Liver (tissue), 9 donors: Measurements from ENCODE around the gene PIGQ. TPM values are rescaled to one million over a fixed set of nuclear protein-coding genes. Genes with fewer than 3 reads are reported as not detected.

Experiments used
- DNase-seq: peaks from one replicate; pipeline ENCODE4 v3.0.0-alpha.2; 2017; ENCODE audit warnings: low spot score
- H3K27ac ChIP-seq, 2 donors: one replicate each; pipeline ENCODE4 v1.7.0; 2013; ENCODE audit warnings: inconsistent platforms in 2 of 2, low read length in 2 of 2, control low read depth in 1 of 2, low read depth in 1 of 2, mild to moderate bottlenecking in 1 of 2
- H3K27me3 ChIP-seq, 4 donors: one replicate each; pipeline versions ENCODE4 v1.6.1 to v1.7.0; 2013; ENCODE audit warnings: low read length in 3 of 4, inconsistent platforms in 1 of 4, mild to moderate bottlenecking in 1 of 4, moderate library complexity in 1 of 4; ENCODE audit not compliant: control insufficient read depth in 4 of 4, insufficient read depth in 4 of 4
- H3K36me3 ChIP-seq, 4 donors: one replicate each; pipeline versions ENCODE4 v1.6.1 to v1.7.0; 2013; ENCODE audit warnings: low read length in 3 of 4, mild to moderate bottlenecking in 3 of 4, low read depth in 1 of 4, moderate library complexity in 1 of 4; ENCODE audit not compliant: control insufficient read depth in 4 of 4, insufficient read depth in 3 of 4
- H3K4me1 ChIP-seq, 4 donors: one replicate each; pipeline versions ENCODE4 v1.6.1 to v1.7.0; 2013; ENCODE audit warnings: low read length in 3 of 4, mild to moderate bottlenecking in 3 of 4, moderate library complexity in 1 of 4; ENCODE audit not compliant: control insufficient read depth in 4 of 4, insufficient read depth in 4 of 4
- H3K4me3 ChIP-seq, 3 donors: one replicate each; pipeline versions ENCODE4 v1.6.1 to v1.7.0; 2013; ENCODE audit warnings: low read length in 3 of 3, control low read depth in 1 of 3, low read depth in 1 of 3, mild to moderate bottlenecking in 1 of 3
- H3K9ac ChIP-seq, 2 donors: one replicate each; pipeline ENCODE4 v1.7.0; 2013; ENCODE audit warnings: low read length in 2 of 2, mild to moderate bottlenecking in 2 of 2, moderate library complexity in 2 of 2, control low read depth in 1 of 2, low read depth in 1 of 2
- H3K9me3 ChIP-seq, 4 donors: one replicate each; pipeline versions ENCODE4 v1.6.1 to v1.7.0; 2013; ENCODE audit warnings: low read length in 3 of 4; ENCODE audit not compliant: control insufficient read depth in 4 of 4
- ATF3 ChIP-seq: IDR thresholded peaks from 2 replicates; pipeline ENCODE4 v1.6.1; 2016; ENCODE audit warnings: antibody characterized with exemption
- CTCF ChIP-seq: fragments of 150-350 bp; IDR thresholded peaks from 2 replicates; pipeline ENCODE4 v1.5.1; 2017; ENCODE audit warnings: improper control_type of control experiment, low read depth, low read length; ENCODE audit not compliant: missing input control
- EGR1 ChIP-seq, 2 donors: IDR thresholded peaks; 2 replicates each; pipeline ENCODE4 v1.6.1; 2016 to 2018; ENCODE audit warnings: antibody characterized with exemption in 2 of 2, low read depth in 2 of 2
- FOXA1 ChIP-seq: IDR thresholded peaks from 2 replicates; pipeline ENCODE4 v1.6.1; 2016; ENCODE audit warnings: antibody characterized with exemption
- FOXA2 ChIP-seq: IDR thresholded peaks from 2 replicates; pipeline ENCODE4 v1.6.1; 2016; ENCODE audit warnings: antibody characterized with exemption
- GABPA ChIP-seq, 2 donors: IDR thresholded peaks in 1 of 2; conservative IDR thresholded peaks in 1 of 2; 2 replicates each; pipeline ENCODE4 v1.6.1; 2016; ENCODE audit warnings: antibody characterized with exemption in 2 of 2, mild to moderate bottlenecking in 1 of 2, moderate library complexity in 1 of 2
- HNF4G ChIP-seq: IDR thresholded peaks from 2 replicates; pipeline ENCODE4 v1.6.1; 2016; ENCODE audit warnings: antibody characterized with exemption
- JUND ChIP-seq, 2 donors: IDR thresholded peaks; 2 replicates each; pipeline ENCODE4 v1.6.1; 2016; ENCODE audit warnings: antibody characterized with exemption in 2 of 2
- NR2F2 ChIP-seq: IDR thresholded peaks from 2 replicates; pipeline ENCODE4 v1.6.1; 2016; ENCODE audit warnings: antibody characterized with exemption
- RAD21 ChIP-seq, 2 donors: IDR thresholded peaks; 2 replicates each; pipeline ENCODE4 v1.6.1; 2016; ENCODE audit warnings: antibody characterized with exemption in 2 of 2, mild to moderate bottlenecking in 2 of 2
- RXRA ChIP-seq, 2 donors: IDR thresholded peaks; 2 replicates each; pipeline ENCODE4 v1.6.1; 2017 to 2018; ENCODE audit warnings: antibody characterized with exemption in 2 of 2, mild to moderate bottlenecking in 1 of 2
- SP1 ChIP-seq: IDR thresholded peaks from 2 replicates; pipeline ENCODE4 v1.6.1; 2018; ENCODE audit warnings: antibody characterized with exemption, mild to moderate bottlenecking
- TAF1 ChIP-seq: conservative IDR thresholded peaks from 2 replicates; pipeline ENCODE4 v1.6.1; 2016; ENCODE audit warnings: antibody characterized with exemption, mild to moderate bottlenecking
- YY1 ChIP-seq: IDR thresholded peaks from 2 replicates; pipeline ENCODE4 v1.6.1; 2016; ENCODE audit warnings: antibody characterized with exemption, mild to moderate bottlenecking
- ZBTB33 ChIP-seq: IDR thresholded peaks from 2 replicates; pipeline ENCODE4 v1.6.1; 2016; ENCODE audit warnings: antibody characterized with exemption
- WGBS: extraction: QIAGEN DNeasy Blood & Tissue Kit; methylation state at CpG from one replicate; pipeline ENCODE4 v1.1.7; 2013; 5-methylcytosine and 5-hydroxymethylcytosine counted together
- polyA plus RNA-seq, 2 donors: library from polyadenylated mRNA; stranded (reverse) in 1 of 2; unstranded in 1 of 2; fragments of 200-250 nt in 1 of 2; fragments of >200 nt in 1 of 2; fragmentation: Nextera tagmentation in 1 of 2; extraction: Ambion mirVana in 1 of 2; gene quantifications; one replicate each; pipeline versions ENCODE4 v1.2.1 to v1.2.3, GENCODE V29; 2013 to 2015
- total RNA-seq, 2 donors: library from RNA; depleted of rRNA; stranded (reverse); fragments of >200 nt; gene quantifications; one replicate each; pipeline ENCODE4 v1.2.3, GENCODE V29; 2014
- TF ChIP-seq, protein P1 (sequence below): IDR thresholded peaks from 2 replicates; pipeline ENCODE4 v1.6.1; 2016; ENCODE audit warnings: antibody characterized with exemption, mild to moderate bottlenecking
- TF ChIP-seq, protein P2 (sequence below): IDR thresholded peaks from 2 replicates; pipeline ENCODE4 v1.6.1; 2016; ENCODE audit warnings: antibody characterized with exemption
- donor health status: healthy.
- donor health status: healthy.
- donor health status: healthy.
- donor health status: healthy.
- donor health status: healthy.

PIGQ gene
- total and polyA plus RNA-seq, 4 donors, result 16.8 to 144 (median 20.6) TPM

DNA sequence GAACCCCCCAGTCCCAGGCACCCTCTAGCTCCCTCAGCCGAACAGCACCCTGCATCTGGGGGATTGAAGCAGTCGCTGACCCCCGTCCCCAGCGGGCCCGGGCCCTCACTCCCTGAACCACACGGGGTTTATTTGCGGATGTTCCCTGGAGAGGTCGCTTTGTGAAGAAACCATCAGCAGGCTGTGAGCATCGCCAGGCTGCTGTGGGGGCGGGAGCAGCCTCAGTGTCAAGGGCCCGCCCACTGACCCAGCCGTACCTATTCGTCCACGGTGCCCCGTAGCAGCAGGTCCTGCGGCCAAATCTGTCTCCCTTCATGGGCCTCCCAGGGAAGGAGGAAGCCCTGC lies 13.7 kb downstream of the PIGQ start (continued):
- TF ChIP-seq SP1 (no peak), FOXA2 (no peak), HNF4G (no peak)

DNA sequence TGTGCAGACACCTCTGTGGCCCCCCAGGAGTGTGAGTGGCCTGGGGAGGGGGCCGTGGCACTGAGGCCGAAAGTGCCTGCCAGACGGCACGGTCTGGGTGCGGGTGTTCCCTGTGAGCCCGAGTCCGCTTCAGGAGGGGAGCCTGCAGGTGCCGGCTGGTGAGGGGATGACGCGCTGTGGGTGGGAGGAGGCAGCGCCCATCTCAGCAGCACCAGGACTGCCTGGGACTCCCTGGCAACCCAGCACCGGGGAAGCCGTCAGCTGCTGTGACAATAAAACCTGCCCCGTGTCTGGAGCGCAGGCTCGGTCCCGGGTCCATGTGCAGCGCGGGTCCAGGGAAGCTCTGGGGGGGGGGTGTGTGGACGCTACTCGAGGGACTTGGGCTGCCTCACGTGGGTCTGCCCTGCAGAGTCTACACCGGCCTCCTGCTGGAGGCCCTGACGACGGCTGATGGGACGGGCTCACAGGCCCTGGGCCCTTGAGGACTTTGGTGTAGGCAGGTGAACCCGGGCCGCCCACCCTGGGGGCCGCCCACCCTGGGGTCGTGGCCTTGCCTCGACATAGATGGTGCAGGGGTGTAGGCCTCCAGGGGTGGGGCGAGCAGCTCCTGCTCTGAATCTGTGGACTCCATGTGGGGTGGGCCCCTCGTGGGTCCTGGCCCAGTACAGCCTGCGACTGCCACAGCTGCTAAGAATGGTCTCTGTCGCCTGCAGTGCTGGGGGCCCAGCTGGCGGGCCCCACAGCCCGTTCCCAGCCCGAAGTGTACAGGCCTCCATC lies 14.2 kb downstream of the PIGQ start:
- 65% methylated on average over 38 of the region's 38 CpGs for WGBS
- peak overlapping the region in 1 of 2 donors; percentile 34 for H3K27ac ChIP-seq
- H3K4me1 ChIP-seq, result peaks cover 14 to 50% (median 39%) of the 10 kb centered on the region in 4 donors
- H3K4me3 ChIP-seq, result no peak overlapping the region
- H3K36me3 ChIP-seq, result no peaks in the 10 kb centered on the region
- no peak for DNase-seq
- no peaks in the 10 kb centered on the region for H3K9me3 ChIP-seq
- TF ChIP-seq TAF1, result no peak
- TF ChIP-seq JUND (IDR thresholded peaks at IDR 0.05), result no peak
- TF ChIP-seq YY1, result no peak
- TF ChIP-seq ZBTB33, result no peak
- TF ChIP-seq GABPA (IDR thresholded peaks at IDR 0.05 in 1 of 2, conservative IDR thresholded peaks at IDR 0.05 in 1 of 2), result no peak
- TF ChIP-seq ATF3, result no peak
- TF ChIP-seq EGR1 (IDR thresholded peaks at IDR 0.05; ENCODE audit: low read depth in 2 of 2), result no peak
- TF ChIP-seq, protein P1, sequence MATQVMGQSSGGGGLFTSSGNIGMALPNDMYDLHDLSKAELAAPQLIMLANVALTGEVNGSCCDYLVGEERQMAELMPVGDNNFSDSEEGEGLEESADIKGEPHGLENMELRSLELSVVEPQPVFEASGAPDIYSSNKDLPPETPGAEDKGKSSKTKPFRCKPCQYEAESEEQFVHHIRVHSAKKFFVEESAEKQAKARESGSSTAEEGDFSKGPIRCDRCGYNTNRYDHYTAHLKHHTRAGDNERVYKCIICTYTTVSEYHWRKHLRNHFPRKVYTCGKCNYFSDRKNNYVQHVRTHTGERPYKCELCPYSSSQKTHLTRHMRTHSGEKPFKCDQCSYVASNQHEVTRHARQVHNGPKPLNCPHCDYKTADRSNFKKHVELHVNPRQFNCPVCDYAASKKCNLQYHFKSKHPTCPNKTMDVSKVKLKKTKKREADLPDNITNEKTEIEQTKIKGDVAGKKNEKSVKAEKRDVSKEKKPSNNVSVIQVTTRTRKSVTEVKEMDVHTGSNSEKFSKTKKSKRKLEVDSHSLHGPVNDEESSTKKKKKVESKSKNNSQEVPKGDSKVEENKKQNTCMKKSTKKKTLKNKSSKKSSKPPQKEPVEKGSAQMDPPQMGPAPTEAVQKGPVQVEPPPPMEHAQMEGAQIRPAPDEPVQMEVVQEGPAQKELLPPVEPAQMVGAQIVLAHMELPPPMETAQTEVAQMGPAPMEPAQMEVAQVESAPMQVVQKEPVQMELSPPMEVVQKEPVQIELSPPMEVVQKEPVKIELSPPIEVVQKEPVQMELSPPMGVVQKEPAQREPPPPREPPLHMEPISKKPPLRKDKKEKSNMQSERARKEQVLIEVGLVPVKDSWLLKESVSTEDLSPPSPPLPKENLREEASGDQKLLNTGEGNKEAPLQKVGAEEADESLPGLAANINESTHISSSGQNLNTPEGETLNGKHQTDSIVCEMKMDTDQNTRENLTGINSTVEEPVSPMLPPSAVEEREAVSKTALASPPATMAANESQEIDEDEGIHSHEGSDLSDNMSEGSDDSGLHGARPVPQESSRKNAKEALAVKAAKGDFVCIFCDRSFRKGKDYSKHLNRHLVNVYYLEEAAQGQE, result no peak
- TF ChIP-seq RAD21 (IDR thresholded peaks at IDR 0.05), result no peak
- no peak for TF ChIP-seq NR2F2
- TF ChIP-seq RXRA (IDR thresholded peaks at IDR 0.05), result no peak
- TF ChIP-seq FOXA2, result no peak
- TF ChIP-seq SP1, result no peak
- no peak for TF ChIP-seq FOXA1
- TF ChIP-seq, protein P2, sequence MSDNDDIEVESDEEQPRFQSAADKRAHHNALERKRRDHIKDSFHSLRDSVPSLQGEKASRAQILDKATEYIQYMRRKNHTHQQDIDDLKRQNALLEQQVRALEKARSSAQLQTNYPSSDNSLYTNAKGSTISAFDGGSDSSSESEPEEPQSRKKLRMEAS, result no peak
- no peak for TF ChIP-seq CTCF
- H3K27me3 ChIP-seq, result no peaks in the 10 kb centered on the region
- no peak overlapping the region for H3K9ac ChIP-seq
